ENCODE results near the gene CLASP1.

Gene CLASP1

GRCh38 chr2:121501031-121501430, 148.2 kb downstream of the CLASP1 start:
- DNase-seq (ENCODE audit: low read depth in 1 of 2, low spot score in 1 of 2) = no peak
- Histone ChIP-seq H3K4me3 (replicated peaks; ENCODE audit: insufficient read depth, low read length) (no peak overlapping the region), H3K27me3 (ENCODE audit: insufficient read depth, poor library complexity, severe bottlenecking) (no peaks in the 10 kb centered on the region), H3K27ac (replicated peaks) (no peak overlapping the region)
- TF ChIP-seq CTCF (IDR thresholded peaks at IDR 0.05; ENCODE audit: insufficient read depth, low read length) = no peak
- no peak for TF ChIP-seq GABPA (IDR thresholded peaks at IDR 0.05; ENCODE audit: low read depth)
- TF ChIP-seq POLR2AphosphoS5 (IDR thresholded peaks at IDR 0.05; ENCODE audit: low read depth) = no peak
- TF ChIP-seq REST (IDR thresholded peaks at IDR 0.05; ENCODE audit: insufficient replicate concordance, low read depth) = no peak

- DNase-seq (ENCODE audit: low read depth in 1 of 2, low spot score in 1 of 2) = no peak
- H3K4me3 ChIP-seq (replicated peaks; ENCODE audit: insufficient read depth, low read length) = no peak overlapping the region
- no peak overlapping the region for H3K27ac ChIP-seq (replicated peaks)
- TF ChIP-seq SPI1 (IDR thresholded peaks at IDR 0.05; ENCODE audit: borderline replicate concordance, low read depth) (no peak), GABPA (IDR thresholded peaks at IDR 0.05; ENCODE audit: low read depth) (no peak), CTCF (IDR thresholded peaks at IDR 0.05; ENCODE audit: insufficient read depth, low read length) (no peak), REST (IDR thresholded peaks at IDR 0.05; ENCODE audit: insufficient replicate concordance, low read depth) (no peak), POLR2AphosphoS5 (IDR thresholded peaks at IDR 0.05; ENCODE audit: low read depth) (no peak)
- H3K27me3 ChIP-seq (ENCODE audit: insufficient read depth, poor library complexity, severe bottlenecking) = no peaks in the 10 kb centered on the region
Observed at GRCh38 chr2:121498731-121499130, 150.5 kb downstream of the CLASP1 start.

GRCh38 chr2:121492409-121492808, 156.9 kb downstream of the CLASP1 start:
- H3K4me3 ChIP-seq (replicated peaks; ENCODE audit: insufficient read depth, low read length) = no peak overlapping the region
- DNase-seq (ENCODE audit: low read depth in 1 of 2, low spot score in 1 of 2) = no peak
- TF ChIP-seq POLR2AphosphoS5 (IDR thresholded peaks at IDR 0.05; ENCODE audit: low read depth) = no peak
- no peak for TF ChIP-seq SPI1 (IDR thresholded peaks at IDR 0.05; ENCODE audit: borderline replicate concordance, low read depth)
- no peak for TF ChIP-seq CTCF (IDR thresholded peaks at IDR 0.05; ENCODE audit: insufficient read depth, low read length)
- H3K27ac ChIP-seq (replicated peaks) = no peak overlapping the region
- H3K27me3 ChIP-seq (ENCODE audit: insufficient read depth, poor library complexity, severe bottlenecking) = no peaks in the 10 kb centered on the region

GRCh38 chr2:121491518-121491917, 157.7 kb downstream of the CLASP1 start:
- Histone ChIP-seq H3K4me3 (replicated peaks; ENCODE audit: insufficient read depth, low read length) (no peak overlapping the region), H3K27ac (replicated peaks) (no peak overlapping the region), H3K27me3 (ENCODE audit: insufficient read depth, poor library complexity, severe bottlenecking) (no peaks in the 10 kb centered on the region)
- TF ChIP-seq SPI1 (IDR thresholded peaks at IDR 0.05; ENCODE audit: borderline replicate concordance, low read depth) (no peak), CTCF (IDR thresholded peaks at IDR 0.05; ENCODE audit: insufficient read depth, low read length) (no peak)
- no peak for DNase-seq (ENCODE audit: low read depth in 1 of 2, low spot score in 1 of 2)

Data from HL-60 (cell line).